HG03460 (cell line): ENCODE results near the gene LIN9.
A peak's percentile ranks its signal among the peaks of the same experiment; 100 is the strongest.

Source experiments
- ATAC-seq: cut with Tn5 transposase; IDR thresholded peaks from one replicate; pipeline ENCODE4 v1.9.1; 2021; ENCODE audit not compliant: unreplicated experiment

LIN9 gene

DNA sequence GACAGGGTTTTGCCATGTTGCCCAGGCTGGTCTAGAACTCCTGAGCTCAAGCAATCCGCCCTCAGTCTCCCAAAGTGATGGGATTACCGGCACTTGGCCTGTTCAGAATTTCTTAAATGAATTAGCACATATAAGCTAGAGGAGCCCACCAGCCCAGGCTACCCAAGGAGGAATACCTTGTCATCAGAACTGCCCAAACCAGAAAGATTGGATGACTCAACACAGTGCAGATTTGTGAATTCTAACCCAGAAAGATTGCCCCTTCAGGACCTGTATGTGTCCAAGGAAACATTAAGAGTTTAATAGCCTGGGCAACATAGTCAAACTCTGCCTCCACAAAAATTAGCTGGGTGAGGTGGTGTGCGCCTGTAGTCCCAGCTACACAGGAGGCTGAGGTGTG is 14.0 kb upstream of the LIN9 start:
- no peak for ATAC-seq

DNA sequence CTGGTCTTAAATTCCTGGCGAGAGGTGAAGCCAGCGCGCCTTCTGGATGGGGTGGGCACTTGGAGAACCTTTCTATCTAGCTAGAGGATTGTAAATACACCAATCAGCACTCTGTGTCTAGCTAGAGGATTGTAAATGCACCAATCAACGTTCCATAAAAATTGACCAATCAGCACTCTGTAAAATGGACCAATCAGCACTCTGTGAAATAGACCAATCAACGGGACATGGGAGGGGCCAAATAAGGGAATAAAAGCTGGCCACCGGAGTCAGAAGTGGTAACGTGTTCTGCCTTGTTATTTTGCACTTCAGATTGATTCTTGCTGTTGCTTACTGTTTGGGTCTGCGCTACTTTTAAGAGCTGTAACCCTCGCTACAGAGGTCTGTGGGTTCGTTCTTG is 12.0 kb upstream of the LIN9 start:
- ATAC-seq: no peak

DNA sequence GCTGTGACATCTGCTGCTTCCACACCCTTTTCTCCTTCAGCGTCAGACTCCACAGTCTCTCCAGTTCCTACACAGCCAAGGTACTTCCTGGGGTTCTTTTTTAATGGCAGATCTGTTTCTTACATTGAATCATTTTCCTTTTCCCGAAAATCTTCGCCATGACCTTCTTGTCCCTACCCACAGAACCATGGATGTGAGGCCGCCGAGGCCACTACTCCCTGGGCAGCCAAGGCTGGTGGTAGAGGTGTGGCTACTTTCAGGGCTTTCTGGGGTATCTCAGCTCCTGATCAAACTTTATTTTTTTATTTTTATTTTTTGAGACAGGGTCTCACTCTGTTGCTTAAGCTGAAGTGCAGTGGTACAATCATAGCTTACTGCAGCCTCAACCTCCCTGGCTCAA is 9.5 kb upstream of the LIN9 start:
- no peak for ATAC-seq

DNA sequence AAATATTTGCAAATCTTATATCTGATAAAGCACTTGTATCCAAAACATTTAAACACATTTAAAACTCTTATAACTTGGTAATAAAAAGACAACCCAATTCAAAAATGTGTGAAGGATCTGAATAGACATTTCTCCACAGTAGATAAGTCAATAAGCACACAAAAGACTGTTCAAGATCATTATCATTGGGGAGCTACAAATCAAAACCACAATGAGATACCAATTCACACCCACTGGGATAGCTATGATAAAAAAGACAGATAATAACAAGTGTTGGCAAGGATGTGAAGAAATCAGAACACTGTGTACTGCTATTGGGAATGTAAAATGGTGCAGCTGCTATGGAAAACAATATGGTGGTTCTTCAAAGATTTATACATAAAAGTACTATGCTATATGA is 5.1 kb upstream of the LIN9 start:
- ATAC-seq: no peak

DNA sequence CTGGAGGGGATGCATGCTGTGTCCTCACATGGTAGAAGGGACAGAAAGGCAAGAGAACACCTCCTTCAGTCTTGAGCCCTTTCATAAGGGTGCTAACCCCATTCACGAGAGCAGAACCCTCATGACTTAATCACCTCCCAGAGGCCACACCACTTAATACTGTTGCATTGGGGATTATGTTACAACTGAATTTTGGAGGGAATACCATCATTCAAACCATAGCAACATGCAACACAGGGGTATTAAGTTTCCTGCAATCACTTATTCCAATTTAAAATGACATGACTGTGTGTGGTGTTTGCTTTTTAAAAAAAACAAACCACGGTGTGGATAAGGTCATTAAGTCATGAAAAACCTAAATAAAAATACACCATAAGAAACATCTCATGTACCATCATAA is 3.1 kb upstream of the LIN9 start:
- ATAC-seq: no peak

DNA sequence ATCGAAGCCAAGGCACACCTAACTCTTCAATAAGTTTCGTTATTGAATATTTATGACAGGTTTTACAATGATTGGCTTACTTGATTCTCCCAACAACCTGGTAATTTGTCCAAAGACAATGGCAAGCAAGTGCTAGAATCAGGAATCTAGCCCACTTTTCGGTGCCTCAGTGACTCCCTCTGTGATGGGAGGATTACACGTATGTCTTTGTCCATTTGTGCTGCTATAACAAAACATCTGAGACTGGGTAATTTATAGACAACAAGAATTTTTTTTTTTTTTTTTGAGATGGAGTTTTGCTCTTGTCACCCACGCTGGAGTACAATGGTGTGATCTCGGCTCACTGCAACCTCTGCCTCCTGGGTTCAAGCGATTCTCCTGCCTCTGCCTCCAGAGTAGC is 2.4 kb upstream of the LIN9 start:
- ATAC-seq: no peak

DNA sequence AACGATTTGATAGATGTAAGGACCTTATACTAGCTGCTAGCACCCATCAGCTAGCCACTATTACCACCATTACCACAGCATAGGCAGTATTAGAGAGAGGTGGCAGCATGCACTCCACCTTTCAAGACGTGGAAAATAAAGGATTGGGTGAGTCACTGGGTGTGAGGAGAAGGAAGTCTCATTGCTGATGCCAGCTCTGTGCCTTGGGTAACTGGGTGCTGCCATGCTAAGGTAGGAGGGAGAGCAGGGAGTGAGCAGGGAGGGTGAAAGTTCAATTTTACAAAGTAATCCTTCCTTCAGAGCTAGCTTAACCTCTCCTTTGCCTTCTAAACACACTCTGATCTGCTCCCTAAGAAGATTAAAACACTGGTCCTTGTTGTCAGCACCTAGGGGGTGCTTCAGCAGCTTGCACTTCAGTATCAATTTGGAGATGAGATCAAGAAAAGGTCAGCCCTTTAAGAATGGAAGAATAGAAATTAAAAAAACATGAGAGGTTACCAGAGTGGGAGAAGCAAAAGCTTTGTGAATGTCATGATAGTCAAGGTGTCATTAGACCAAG is 1.8 kb upstream of the LIN9 start:
- no peak for ATAC-seq

DNA sequence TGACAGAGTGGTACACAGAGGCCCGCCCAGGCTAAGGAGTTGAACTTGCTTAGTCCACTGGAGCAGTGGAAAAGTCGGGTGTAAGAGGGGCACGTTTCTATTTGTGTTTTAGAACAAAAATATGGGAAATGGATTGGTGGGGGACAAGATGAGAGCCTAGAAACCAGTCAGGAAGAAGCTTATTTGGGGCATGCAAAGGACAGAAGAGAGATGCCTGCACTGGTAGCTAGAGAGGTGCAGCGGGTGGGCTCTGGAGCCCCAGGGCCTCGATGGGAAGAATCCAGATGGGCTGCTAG is 1.2 kb upstream of the LIN9 start:
- ATAC-seq: no peak

DNA sequence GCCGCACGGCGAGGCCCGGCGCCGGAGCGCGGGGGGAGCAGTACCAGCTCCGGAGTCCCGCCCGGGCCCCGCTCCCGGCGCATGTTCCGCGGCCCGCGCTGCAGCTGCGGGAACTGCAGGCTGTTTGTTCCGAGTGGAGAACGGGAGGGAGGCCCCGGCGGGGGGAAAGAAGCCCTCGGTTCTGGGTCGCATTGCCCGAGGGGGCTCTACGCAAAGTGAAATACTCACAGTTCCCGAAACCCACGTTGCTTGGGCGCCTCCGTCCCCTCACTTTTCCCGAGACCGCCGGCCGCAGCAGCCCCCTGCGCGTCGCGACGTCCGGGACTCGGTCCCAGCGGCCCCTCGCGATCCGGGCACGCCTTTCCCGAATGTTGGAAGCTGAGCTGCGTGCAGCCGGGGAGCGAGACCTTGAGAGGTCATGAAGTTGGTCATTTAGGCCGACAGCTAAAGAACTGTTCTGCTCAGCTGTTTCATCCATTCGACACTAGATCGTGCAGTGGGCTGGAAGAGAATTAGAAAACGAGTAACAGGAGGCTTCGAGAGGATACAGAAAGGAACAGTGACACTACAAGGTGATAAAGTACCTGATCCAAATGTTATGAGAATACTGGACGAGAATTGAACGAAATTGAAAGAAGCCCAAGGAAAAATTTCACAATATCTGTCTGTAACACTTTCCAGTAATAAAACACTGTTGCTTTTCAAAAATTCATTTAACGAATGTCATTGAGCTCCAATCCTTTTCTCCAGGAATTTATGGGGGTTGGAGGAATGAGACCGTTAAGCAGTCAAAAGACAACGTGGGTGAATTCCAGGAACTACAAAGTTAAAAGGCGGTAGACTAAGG is 657 bp upstream of the LIN9 start:
- ATAC-seq: peak; percentile 6

DNA sequence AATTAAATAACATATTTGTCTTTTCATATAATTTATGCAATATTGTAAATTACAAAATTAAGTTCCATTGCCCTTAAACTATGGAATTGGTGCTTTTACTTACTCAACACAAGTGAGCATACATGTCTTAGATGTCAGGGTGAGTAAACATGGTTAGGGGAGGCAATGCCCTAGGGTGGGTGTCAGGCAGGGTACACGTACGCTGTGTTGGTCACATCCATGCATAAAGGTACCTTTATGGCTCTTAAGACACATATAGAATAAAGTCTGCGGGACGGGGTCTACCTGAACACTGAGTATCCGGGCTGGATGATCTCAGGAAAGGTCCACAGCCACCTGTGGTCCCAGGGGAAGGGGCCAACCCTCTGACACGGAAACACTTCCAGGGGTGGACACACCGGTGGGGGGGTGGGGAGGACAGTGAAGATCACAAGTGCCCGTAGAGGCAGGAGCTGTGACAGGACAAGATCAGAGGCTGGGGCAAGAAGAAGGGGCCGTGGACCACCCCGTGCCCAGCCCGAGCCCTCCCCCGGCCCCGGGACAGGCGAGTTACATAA is 720 bp downstream of the LIN9 start:
- ATAC-seq: peak; percentile 23

DNA sequence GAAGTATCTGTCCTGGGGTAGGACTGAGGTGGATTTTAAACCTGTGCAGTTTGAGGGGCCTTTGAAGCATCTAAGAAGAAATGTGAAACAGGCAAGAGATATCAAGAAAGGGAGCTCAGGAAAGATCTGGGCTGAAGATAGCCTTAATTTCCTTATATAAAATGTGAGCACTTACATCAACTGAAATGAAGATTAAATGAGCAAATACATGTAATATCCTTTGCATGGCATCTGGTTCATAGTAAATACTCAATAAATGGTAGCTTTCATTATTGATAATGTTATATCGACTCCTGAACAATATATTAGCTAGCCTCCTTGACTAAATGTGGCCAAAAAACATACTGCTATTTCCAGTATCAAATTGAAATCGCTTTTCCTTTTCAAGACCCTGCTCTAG is 2.5 kb downstream of the LIN9 start:
- no peak for ATAC-seq

DNA sequence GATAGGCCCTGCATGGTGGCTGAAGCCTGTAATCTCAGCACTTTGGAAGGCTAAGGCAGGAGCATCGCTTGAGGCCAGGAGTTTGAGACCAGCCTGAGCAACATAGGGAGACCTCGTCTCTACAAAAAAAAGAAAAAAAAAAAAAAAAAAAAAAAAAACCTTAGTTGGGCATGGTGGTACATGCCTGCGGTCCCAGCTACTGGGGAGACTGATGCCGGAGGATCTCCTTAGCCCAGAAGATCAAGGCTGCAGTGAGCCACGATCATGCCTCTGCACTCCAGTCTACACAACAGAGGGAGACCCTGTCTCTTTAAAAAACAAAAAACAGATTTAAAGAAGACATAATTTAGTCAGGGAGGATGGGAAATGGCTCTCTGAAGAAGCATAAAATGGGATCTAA is 3.8 kb downstream of the LIN9 start:
- ATAC-seq: no peak

DNA sequence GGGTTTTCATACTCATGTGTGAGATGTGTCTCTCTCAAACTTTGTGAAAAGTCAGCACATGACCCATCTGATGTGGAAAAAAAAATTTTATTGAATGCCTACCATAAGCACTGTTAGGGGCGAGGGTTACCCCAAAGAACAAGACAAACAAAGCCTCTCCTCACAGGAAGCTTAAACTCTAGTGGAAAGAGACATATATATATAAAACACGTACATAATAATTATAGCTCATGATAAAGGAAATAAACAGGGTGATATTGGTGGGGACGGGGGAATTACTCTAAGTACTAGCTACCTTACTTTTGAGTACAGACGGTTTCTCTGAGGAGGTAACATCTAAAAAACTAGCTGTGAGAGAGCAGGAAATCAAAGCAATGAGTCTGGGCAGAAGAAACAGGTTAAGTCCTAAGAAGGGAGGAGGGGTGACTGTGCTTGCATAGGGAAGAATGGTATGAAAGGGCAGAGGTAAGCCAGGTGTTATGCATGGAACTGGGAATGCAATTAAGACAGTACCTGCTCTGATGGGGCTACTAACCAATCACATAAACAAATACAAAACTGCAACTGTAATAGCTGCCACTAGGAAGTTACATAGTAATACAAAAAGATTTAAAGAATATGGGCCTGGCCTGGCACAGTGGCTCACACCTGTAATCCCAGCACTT is 4.5 kb downstream of the LIN9 start:
- no peak for ATAC-seq

DNA sequence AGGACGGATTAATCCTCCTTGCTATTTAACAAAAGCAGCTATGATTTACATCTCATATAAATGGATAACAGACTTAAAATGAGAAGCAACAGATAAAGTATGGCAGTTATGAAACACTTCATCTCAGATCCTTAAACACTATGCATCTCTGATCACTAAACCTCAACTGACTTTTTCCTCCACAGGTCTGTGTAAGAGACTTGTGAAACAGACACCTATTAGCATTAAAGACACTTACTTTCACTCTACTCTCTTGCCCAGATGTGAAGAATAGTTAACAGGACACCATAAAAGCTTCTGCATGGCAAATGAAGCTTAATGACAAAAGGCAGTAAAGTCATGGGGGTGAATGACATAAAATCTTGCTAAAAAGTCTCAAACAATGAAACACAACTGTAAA is 6.2 kb downstream of the LIN9 start:
- ATAC-seq: no peak

DNA sequence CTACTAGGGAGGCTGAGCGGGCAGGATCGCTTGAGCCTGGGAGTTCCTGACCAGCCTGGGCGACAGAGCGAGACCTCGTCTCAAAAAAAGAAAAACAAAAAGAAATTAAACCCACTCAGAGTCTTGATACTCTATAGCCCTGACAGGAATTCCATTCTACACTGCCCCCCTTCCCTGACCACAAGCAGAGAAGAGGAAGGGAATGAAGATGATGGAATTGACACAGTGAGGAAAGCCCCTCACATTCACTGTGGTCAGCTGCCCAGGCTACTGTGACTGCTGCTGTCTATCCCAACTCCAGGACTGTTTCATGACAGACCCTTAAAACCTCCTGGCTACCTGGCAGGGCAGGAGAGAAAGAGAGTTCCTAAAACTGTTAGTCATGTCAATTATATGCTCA is 12.1 kb downstream of the LIN9 start:
- ATAC-seq: no peak

DNA sequence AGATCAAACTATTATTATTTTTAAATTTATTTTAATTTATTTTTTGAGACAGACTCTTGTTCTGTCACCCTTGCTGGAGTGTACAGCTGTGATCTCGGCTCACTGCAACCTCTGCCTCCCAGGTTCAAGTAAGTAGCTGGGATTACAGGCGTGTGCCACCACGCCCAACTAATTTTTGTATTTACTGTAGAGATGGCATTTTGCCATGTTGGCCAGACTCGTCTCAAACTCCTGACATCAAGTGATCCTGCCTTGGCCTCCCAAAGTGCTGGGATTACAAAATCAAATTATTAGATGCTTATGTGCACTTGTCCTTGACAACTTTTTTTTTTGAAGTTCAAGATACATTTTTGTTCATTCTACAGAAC is 15.4 kb downstream of the LIN9 start:
- no peak for ATAC-seq

DNA sequence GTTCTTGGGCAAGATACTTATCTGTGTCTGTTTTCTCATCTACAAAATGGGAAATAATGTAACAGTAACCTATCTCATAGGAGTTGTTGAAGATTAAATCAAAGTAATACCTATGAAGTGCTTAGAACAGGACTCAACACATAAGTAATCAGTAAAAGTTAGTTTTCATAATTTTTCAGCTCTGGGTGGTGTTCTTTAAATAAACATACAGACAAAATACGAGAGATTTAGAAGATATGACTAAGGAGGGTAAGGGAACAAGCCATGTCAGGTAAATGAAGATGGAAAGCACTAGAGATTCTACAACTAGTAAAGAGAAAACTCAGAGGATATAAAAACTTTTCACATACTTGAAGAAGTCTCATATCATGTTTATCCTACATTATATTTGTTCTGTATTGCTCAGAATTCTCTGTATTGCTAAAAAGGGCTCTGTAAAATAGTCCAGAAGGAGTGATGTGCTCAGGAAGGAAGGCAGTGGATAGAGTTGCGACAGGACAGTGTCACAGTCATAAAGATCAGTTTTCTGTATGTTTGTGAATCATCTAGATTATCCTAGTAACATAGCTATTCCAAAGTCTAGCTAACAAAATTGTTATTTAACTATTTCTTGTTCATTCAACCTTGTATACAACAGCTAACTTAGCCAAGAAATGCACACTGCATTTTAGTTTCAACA is 16.0 kb downstream of the LIN9 start:
- ATAC-seq: no peak

DNA sequence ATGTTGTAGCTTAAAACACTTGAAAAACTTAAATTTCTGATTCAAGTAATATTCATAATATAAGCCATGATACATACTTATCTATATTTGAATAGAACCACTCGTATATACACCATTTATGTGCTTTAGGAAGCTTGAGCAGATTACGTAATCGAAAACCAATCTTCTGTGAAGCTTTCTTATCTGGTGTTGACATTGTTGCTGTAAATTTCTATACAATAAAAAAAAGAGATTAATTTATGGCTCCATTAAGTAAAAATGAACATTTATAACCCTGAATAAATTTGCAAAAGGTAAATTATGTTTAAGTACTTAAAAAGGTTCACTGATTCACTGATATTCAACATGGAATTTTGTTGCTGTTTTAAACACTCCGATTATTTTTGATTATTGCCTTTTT is 21.4 kb downstream of the LIN9 start:
- ATAC-seq: no peak

DNA sequence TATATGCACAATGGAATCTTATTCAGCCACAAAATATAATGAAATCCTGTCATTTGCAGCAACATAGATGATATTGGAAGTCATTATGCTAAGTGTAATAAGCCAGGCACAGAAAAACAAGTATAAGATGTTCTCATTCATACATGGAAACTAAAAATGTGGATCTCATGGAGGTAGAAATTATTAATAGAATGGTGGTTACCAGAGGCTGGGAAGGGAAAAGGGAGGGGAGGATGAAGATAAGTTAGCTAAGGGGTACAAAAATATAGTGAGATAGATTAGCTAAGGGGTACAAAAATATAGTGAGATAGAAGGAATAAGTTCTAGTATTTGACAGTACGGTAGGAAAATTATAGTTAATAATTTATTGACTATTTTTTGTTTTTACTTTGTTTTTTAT is 27.9 kb downstream of the LIN9 start:
- no peak for ATAC-seq

DNA sequence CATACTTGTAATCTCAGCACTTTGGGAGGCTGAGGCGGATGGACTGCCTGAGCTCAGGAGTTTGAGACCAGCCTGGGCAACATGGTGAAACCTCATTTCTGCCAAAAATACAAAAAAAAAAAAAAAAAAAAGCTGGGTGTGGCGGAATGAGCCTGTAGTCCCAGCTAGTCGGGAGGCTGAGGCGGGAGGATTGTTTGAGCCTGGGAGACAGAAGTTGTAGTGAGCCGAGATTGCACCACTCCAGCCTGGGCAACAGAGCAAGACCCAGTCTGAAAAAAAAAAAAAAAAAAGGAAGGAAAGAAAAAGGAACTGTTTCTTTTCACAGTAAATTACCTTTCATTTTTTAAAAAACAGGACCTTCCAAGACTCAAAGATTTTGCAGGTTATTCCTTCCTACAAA is 29.5 kb downstream of the LIN9 start:
- no peak for ATAC-seq

DNA sequence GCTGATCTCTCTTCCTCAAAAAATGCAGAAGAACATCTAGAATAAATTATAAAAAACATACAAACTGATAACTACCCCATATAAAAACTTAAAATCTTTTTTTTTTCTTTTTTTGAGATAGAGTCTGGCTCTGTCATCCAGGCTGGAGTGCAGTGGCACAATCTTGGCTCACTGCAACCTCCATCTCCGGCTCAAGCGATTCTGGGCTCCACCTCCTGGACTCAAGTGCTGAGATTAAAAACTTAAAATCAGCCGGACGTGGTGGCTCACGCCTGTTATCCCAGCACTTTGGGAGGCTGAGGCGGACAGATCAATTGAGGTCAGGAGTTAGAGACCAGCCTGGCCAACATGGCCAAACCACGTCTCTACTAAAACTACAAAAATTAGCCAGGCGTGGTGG is 31.1 kb downstream of the LIN9 start:
- no peak for ATAC-seq

DNA sequence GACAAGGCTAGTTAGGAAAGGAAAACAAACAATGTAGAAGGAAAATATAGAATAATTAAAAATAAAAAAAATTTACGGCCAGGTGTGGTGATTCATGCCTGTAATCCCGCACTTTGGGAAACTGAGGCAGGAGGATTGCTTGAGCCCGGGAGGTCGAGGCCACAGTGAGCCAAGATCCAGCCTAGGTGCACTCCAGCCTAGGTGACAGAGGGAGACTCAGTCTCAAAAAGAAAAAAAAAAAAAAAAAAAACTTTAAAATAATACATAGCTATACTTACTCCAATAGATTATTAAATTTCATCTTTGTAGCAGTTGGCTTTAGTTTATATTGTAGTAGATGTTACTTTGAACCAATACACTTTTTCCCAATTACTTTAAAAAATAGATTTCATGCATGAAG is 32.0 kb downstream of the LIN9 start:
- ATAC-seq: no peak
